ENCODE measurements around the gene TPCN2.

The TPCN2 gene

GRCh38 chr11:69092263-69092662, 43.5 kb downstream of the TPCN2 start:
- no peak for DNase-seq (ENCODE audit: low read depth)
- H3K4me3 ChIP-seq (ENCODE audit: control insufficient read depth, low read depth, low read length), result no peak overlapping the region
- no peak for TF ChIP-seq CTCF (IDR thresholded peaks at IDR 0.05; ENCODE audit: control insufficient read depth, insufficient read depth, low read depth, low read length, missing control alignments)

GRCh38 chr11:69093106-69093505, 44.4 kb downstream of the TPCN2 start:
- DNase-seq (ENCODE audit: low read depth), result no peak
- no peak for TF ChIP-seq CTCF (IDR thresholded peaks at IDR 0.05; ENCODE audit: control insufficient read depth, insufficient read depth, low read depth, low read length, missing control alignments)

GRCh38 chr11:69094111-69094914, 45.6 kb downstream of the TPCN2 start:
- no peak for TF ChIP-seq CTCF (IDR thresholded peaks at IDR 0.05; ENCODE audit: control insufficient read depth, insufficient read depth, low read depth, low read length, missing control alignments)
- H3K4me3 ChIP-seq (ENCODE audit: control insufficient read depth, low read depth, low read length), result no peak overlapping the region
- DNase-seq (ENCODE audit: low read depth), result no peak

More at GRCh38 chr11:69093106-69093505, 44.4 kb downstream of the TPCN2 start:
- no peak overlapping the region for H3K4me3 ChIP-seq (ENCODE audit: control insufficient read depth, low read depth, low read length)

GRCh38 chr11:69094915-69095290, 46.2 kb downstream of the TPCN2 start:
- H3K4me3 ChIP-seq (ENCODE audit: control insufficient read depth, low read depth, low read length), result no peak overlapping the region
- TF ChIP-seq CTCF (IDR thresholded peaks at IDR 0.05; ENCODE audit: control insufficient read depth, insufficient read depth, low read depth, low read length, missing control alignments), result no peak
- DNase-seq (ENCODE audit: low read depth), result no peak

- TF ChIP-seq CTCF (IDR thresholded peaks at IDR 0.05; ENCODE audit: control insufficient read depth, insufficient read depth, low read depth, low read length, missing control alignments), result no peak
- DNase-seq (ENCODE audit: low read depth), result no peak
- H3K4me3 ChIP-seq (ENCODE audit: control insufficient read depth, low read depth, low read length), result no peak overlapping the region
These were observed 46.6 kb downstream of the TPCN2 start for GRCh38 chr11:69095300-69095699.

- no peak overlapping the region for H3K4me3 ChIP-seq (ENCODE audit: control insufficient read depth, low read depth, low read length)
- no peak for TF ChIP-seq CTCF (IDR thresholded peaks at IDR 0.05; ENCODE audit: control insufficient read depth, insufficient read depth, low read depth, low read length, missing control alignments)
- no peak for DNase-seq (ENCODE audit: low read depth)
These were observed 47.7 kb downstream of the TPCN2 start for GRCh38 chr11:69096473-69096872.
